Upper lobe of left lung (tissue), 6 donors: ENCODE results near the gene ARPC2. TPM values are rescaled to one million over a fixed set of nuclear protein-coding genes. Genes with fewer than 3 reads are reported as not detected.
A peak's percentile ranks its signal among the peaks of the same experiment; 100 is the strongest.
"Not testable (repeated sequence)": the region's sequence is repeated elsewhere in the genome, so short reads cannot be mapped to it uniquely, and the experiment has no call there.

Source experiments
- ATAC-seq, 2 donors: fragments of 200-7000 bp; cut with Tn5 transposase; one replicate each; pipeline ENCODE4 v1.9.1; 2022; ENCODE audit warnings: mild to moderate bottlenecking in 2 of 2, moderate library complexity in 2 of 2; ENCODE audit not compliant: low FRiP score in 2 of 2
- DNase-seq, 2 donors: peaks; one replicate each; pipeline ENCODE4 v3.0.0-alpha.2; 2019 to 2020
- H3K27ac ChIP-seq, 4 donors: fragments of 200-600 bp; sonication (generic); one replicate each; pipeline ENCODE4 v1.5.1; 2016 to 2019
- H3K27me3 ChIP-seq, 4 donors: fragments of 200-600 bp; sonication (generic); one replicate each; pipeline ENCODE4 v1.5.1; 2017 to 2019
- H3K36me3 ChIP-seq, 4 donors: fragments of 200-600 bp; sonication (generic); one replicate each; pipeline ENCODE4 v1.5.1; 2016 to 2019
- H3K4me1 ChIP-seq, 4 donors: fragments of 200-600 bp; sonication (generic); one replicate each; pipeline ENCODE4 v1.5.1; 2018 to 2019
- H3K4me3 ChIP-seq, 4 donors: fragments of 200-600 bp; sonication (generic); one replicate each; pipeline ENCODE4 v1.5.1; 2017 to 2019; ENCODE audit warnings: mild to moderate bottlenecking in 2 of 4, moderate library complexity in 1 of 4
- H3K9me3 ChIP-seq, 4 donors: fragments of 200-600 bp; sonication (generic); one replicate each; pipeline ENCODE4 v1.5.1; 2018 to 2019
- CTCF ChIP-seq, 6 experiments: fragments of 450-650 bp in 4 of 6; fragments of 200-600 bp in 2 of 6; sonication (generic) in 2 of 6; IDR thresholded peaks; one replicate each; pipeline ENCODE4 v1.5.1; 2016 to 2019; ENCODE audit warnings: antibody characterized with exemption in 6 of 6
- EP300 ChIP-seq, 4 donors: sonication (generic); formaldehyde crosslinking; IDR thresholded peaks; one replicate each; pipeline ENCODE4 v1.5.1; 2017; ENCODE audit warnings: antibody characterized with exemption in 4 of 4, control low read depth in 2 of 4
- POLR2A ChIP-seq, 4 donors: fragments of 450-650 bp; IDR thresholded peaks; one replicate each; pipeline ENCODE4 v1.5.1; 2016 to 2017; ENCODE audit warnings: antibody characterized with exemption in 4 of 4, mild to moderate bottlenecking in 2 of 4
- POLR2AphosphoS5 ChIP-seq, 2 donors: sonication (generic); formaldehyde crosslinking; IDR thresholded peaks; one replicate each; pipeline ENCODE4 v1.5.1; 2017; ENCODE audit warnings: antibody characterized with exemption in 2 of 2
- WGBS, 2 donors: methylation state at CpG; one replicate each; pipeline ENCODE4 v1.1.5; 2017 to 2018; 5-methylcytosine and 5-hydroxymethylcytosine counted together
- total RNA-seq, 6 donors: library from RNA; depleted of rRNA in 4 of 6; stranded (reverse); fragments of >200 nt in 4 of 6; gene quantifications; one replicate each; pipeline versions ENCODE4 v1.1.0 to v1.2.1, GENCODE V29; 2016 to 2021
- donor health status: DM: no; HTN: no; CAD: no; lungs with moderate emphysema.
- donor health status: DM: no; HTN: yes; CAD: no; lungs with severe emphysema.

ARPC2 gene
- total RNA-seq, result 100 to 1,000 TPM; 233 to 440 (median 357) TPM

GRCh38 chr2:218216674-218217359 is at the start of gene ARPC2:
TSS of gene ARPC2 (plus strand) at chr2:218217189. CDS start at chr2:218217471, 282 bp downstream.
- Histone ChIP-seq H3K4me3 (peak within 1 kb of the TSS; percentile 61 to 95 (median 84)), H3K4me1 (peaks cover 37 to 47% (median 42%) of the 10 kb centered on the region in 4 donors), H3K36me3 (peaks cover 0 to 1% (median 0%) of the 10 kb centered on the region in 4 donors), H3K27me3 (no peaks in the 10 kb centered on the region), H3K27ac (peak within 1 kb of the TSS; percentile 95 to 100 (median 98)), H3K9me3 (no peaks in the 10 kb centered on the region)
- ATAC-seq, result peak; percentile 95 to 98
- DNase-seq, result peak; percentile 95 to 100
- TF ChIP-seq POLR2AphosphoS5 (IDR thresholded peaks at IDR 0.05) (peak; percentile 95 to 97), CTCF (IDR thresholded peaks at IDR 0.05) (peak in 4 of 6 experiments; percentile 49 to 89 (median 66)), POLR2A (IDR thresholded peaks at IDR 0.05) (peak in 3 of 4 donors; percentile 66 to 95 (median 93)), EP300 (IDR thresholded peaks at IDR 0.05) (peak in 2 of 4 donors; percentile 42 to 87)
- WGBS, 2 donors, result 0 to 1% methylated on average over 12 to 51 of the region's 60 CpGs

- Histone ChIP-seq H3K27me3 (no peaks in the 10 kb centered on the region), H3K36me3 (no peaks in the 10 kb centered on the region), H3K4me3 (no peak overlapping the region), H3K27ac (no peak overlapping the region), H3K4me1 (peaks cover 0 to 15% (median 0%) of the 10 kb centered on the region in 4 donors), H3K9me3 (no peaks in the 10 kb centered on the region)
- no peak for TF ChIP-seq POLR2A (IDR thresholded peaks at IDR 0.05)
- TF ChIP-seq POLR2AphosphoS5 (IDR thresholded peaks at IDR 0.05), result no peak
- TF ChIP-seq EP300 (IDR thresholded peaks at IDR 0.05), result no peak
- no peak for TF ChIP-seq CTCF (IDR thresholded peaks at IDR 0.05)
- no peak for DNase-seq
- 77 to 84% methylated on average over 1 of the region's 1 CpG for WGBS, 2 donors
- no peak for ATAC-seq
Measured at GRCh38 chr2:218168016-218168415, 49.0 kb upstream of the ARPC2 start.

GRCh38 chr2:218168635-218169462 is 48.1 kb upstream of the ARPC2 start:
- H3K27me3 ChIP-seq, result no peaks in the 10 kb centered on the region
- 46 to 47% methylated on average over 9 of the region's 9 CpGs for WGBS, 2 donors
- H3K4me3 ChIP-seq, result no peak overlapping the region
- no peak overlapping the region for H3K27ac ChIP-seq
- ATAC-seq, result peak; percentile 39 to 73
- peaks cover 0 to 15% (median 0%) of the 10 kb centered on the region in 4 donors for H3K4me1 ChIP-seq
- peak in 1 of 2 donors; percentile 75 for DNase-seq
- TF ChIP-seq POLR2AphosphoS5 (IDR thresholded peaks at IDR 0.05), result no peak
- TF ChIP-seq POLR2A (IDR thresholded peaks at IDR 0.05), result no peak
- no peak for TF ChIP-seq EP300 (IDR thresholded peaks at IDR 0.05)
- peak; percentile 31 to 68 (median 50) for TF ChIP-seq CTCF (IDR thresholded peaks at IDR 0.05)
- H3K36me3 ChIP-seq, result no peaks in the 10 kb centered on the region
- H3K9me3 ChIP-seq, result no peaks in the 10 kb centered on the region

- Histone ChIP-seq H3K4me3 (no peak overlapping the region), H3K4me1 (peaks cover 0 to 15% (median 0%) of the 10 kb centered on the region in 4 donors), H3K27ac (no peak overlapping the region), H3K9me3 (no peaks in the 10 kb centered on the region), H3K27me3 (no peaks in the 10 kb centered on the region), H3K36me3 (no peaks in the 10 kb centered on the region)
- TF ChIP-seq EP300 (IDR thresholded peaks at IDR 0.05) (no peak), POLR2AphosphoS5 (IDR thresholded peaks at IDR 0.05) (no peak), POLR2A (IDR thresholded peaks at IDR 0.05) (no peak), CTCF (IDR thresholded peaks at IDR 0.05) (no peak)
- DNase-seq (no peak), ATAC-seq (no peak)
- 71 to 73% methylated on average over 5 of the region's 5 CpGs for WGBS, 2 donors
Measured at GRCh38 chr2:218169757-218170546, 47.0 kb upstream of the ARPC2 start.

GRCh38 chr2:218171744-218172143 is 45.2 kb upstream of the ARPC2 start:
- 89 to 94% methylated on average over 3 of the region's 3 CpGs for WGBS, 2 donors
- ATAC-seq, H3K9me3 ChIP-seq, H3K36me3 ChIP-seq, H3K27ac ChIP-seq, H3K4me3 ChIP-seq, H3K27me3 ChIP-seq, DNase-seq: not testable (repeated sequence)
- H3K4me1 ChIP-seq, result peaks cover 0 to 13% (median 3%) of the 10 kb centered on the region in 4 donors
